ENCODE data around the gene ZNF33B.
"Not testable (repeated sequence)": the region's sequence is repeated elsewhere in the genome, so short reads cannot be mapped to it uniquely, and the experiment has no call there.

The ZNF33B gene

DNA sequence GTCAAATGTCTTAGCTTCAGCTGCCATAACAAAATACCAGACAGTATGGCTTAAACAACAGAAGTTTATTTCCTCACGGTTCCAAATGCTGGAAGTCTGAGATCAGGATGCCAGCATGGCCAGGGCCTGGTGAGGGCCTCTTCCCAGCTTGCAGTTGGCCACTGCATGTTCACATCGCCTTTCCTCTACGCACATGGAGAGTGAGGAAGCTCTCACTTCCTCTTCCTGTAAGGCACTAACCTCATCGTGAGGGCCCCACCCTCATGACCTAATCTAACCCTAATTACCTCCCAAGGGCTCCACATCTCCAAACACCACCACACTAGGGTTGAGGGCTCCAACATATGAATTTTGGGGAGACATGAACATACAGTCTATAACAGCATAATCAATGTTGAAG is 14.4 kb downstream of the ZNF33B start:
- no peak overlapping the region for H3K4me3 ChIP-seq
- H3K27ac ChIP-seq, result no peak overlapping the region

DNA sequence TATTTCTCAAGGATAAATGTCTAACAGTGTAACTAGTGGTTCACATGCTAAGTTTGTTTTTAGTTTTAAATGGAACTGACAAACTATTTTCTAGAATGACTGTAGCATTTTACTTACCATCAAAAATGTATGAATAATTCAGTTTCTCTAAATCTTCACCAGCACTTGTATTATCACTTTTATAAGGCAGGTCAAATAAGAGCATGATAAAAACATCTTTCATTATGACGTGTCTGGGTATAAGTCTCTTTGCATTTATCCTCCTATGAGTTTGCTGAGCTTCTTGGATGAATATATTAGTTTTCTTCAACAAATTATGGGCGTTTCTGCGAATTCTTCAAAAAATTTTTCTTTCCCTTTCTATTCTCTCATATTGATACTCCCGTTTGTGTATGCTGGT is 19.9 kb downstream of the ZNF33B start:
- no peak overlapping the region for H3K4me3 ChIP-seq
- H3K27ac ChIP-seq, result no peak overlapping the region

DNA sequence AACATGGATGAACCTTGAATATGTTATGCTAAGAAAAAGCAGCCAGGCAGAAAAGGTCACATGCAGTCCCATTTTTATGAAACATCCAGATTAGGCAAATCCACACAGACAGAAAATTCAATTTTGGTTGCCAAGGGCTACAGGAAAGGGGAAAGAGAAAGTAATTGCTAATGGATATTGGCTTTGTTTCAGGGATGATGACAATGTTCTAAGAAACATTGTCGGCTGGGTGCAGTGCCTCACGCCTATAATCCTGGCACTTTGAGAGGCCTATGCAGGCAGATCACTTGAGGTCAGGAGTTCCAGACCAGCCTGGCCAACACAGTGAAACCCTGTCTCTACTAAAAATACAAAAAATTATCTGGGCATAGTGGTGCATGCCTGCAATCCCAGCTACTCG is 23.0 kb downstream of the ZNF33B start:
- no peak overlapping the region for H3K27ac ChIP-seq
- H3K4me3 ChIP-seq, result no peak overlapping the region

DNA sequence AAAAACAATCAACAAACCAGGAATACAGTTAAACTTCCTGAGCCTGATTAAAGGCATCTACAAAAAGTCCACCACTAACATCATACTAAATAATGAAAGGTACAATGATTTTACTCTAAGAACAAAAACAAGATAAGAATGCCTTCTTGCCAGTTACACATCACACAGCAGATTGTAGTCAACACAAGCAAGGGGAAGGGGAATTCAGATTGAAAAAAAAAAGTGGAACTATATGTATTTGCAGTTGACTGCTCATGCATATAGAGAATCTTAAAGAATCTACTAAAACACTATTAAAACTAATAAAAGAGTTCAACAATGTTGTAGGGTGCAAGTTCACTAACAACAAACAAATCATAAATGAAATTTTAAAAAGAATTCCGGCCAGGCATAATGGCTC is 28.5 kb downstream of the ZNF33B start:
- H3K4me3 ChIP-seq, result no peak overlapping the region
- H3K27ac ChIP-seq, result no peak overlapping the region

DNA sequence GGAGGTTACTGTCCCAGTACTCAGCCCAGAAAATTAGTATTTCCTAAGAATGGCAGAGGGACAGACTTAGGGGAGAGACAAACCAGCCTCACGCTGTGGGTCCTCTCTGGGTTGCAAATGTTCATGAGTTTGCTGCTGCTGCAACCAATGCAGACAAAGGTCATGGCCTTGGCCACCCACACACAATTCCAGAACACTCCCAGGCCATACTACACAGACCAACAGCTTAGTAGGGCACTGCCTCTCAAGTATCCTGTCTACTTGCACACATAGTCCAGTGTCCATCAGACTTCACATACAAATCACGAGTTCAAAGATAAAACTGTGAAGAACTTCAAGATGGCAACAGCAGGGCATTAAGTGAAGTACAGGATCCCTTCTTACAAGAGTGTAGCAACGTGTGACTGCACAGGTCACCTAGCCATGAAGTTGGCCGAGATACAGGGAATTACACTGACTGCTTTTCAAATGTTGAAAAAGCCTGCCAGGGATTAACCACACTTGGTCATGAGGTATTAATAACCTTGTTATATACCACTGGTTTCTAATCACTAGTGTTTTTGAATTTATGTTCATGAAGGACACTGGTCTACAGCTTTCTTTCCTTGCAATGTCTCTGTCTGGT is 40.0 kb downstream of the ZNF33B start:
- no peak overlapping the region for H3K27ac ChIP-seq
- no peak overlapping the region for H3K4me3 ChIP-seq

DNA sequence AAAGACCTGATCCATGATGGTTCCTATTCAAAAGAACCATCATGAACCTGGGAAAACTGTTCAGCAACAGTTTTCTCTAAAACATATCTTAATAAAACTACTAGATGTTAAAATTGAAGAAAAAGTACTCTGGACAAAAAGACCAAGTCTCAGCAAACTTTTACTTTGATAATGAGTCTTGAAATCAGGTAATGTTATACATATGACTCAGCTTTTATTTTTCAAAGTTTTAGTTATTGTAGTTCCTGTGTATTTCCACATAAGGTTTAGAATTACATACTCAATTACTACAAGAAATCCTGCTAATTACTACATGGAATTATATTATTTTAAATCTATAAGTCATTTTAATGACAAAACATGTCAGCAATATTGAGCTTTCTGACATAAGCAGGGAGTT is 42.2 kb downstream of the ZNF33B start:
- no peak overlapping the region for H3K4me3 ChIP-seq

DNA sequence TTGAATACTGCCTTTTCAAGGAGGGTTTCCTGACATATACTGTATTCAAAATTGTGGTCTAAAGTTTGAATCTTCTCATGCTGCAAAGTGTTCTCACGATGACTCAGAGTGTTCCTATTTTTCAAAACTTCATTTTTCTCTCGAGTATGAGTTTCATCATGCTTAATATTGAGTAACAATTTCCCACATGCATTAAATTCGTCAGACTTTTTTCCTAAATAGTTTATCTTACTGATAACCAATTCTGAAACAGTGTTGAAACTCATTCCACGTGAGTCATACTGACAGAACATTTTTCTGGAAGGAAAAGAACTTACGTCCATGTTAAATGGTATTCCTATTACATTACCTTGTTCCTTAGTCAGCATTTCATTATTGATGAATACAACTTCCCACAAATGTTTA is 44.1 kb downstream of the ZNF33B start:
- Histone ChIP-seq H3K27ac (no peak overlapping the region), H3K4me3 (no peak overlapping the region)

More for the DNA sequence above, 42.2 kb downstream of the ZNF33B start:
- H3K27ac ChIP-seq, result no peak overlapping the region

DNA sequence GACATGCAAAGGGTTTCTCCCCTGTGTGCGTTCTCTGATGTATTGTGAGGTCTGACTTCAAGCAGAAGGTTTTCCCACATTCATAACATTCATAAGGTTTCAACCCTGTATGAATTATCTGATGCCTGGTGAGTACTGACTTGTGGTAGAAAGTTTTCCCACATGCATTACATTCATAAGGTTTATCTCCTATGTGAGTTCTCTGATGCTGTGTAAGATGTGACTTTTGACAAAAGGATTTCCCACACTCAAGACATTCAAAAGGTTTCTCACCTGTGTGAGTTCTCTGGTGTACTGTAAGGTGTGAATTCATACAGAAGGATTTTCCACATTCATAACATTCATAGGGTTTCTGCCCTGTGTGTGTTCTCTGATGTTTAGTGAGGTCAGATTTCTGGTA is 45.1 kb downstream of the ZNF33B start:
- no peak overlapping the region for H3K27ac ChIP-seq
- H3K4me3 ChIP-seq, result no peak overlapping the region

DNA sequence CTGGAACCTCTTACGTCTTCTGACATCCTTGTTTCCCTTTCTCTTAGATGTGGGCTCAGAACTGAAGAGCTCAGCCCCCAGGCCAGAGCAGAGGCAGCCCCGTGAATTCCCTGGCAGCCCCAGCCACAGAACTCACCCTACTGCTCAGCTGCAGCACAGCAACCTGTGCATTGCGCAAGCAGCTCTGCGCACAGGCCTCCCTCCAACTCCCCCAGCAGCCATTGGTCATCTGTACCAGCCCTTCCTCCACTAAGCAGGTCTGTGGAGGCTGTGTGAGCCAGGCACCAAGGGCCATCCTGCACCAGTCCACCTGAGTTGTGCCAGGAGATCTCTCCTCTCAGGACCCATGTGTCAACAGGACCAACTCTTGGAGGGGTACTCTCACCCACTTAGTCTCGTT is 54.5 kb downstream of the ZNF33B start:
- Histone ChIP-seq H3K4me3 (no peak overlapping the region), H3K27ac (no peak overlapping the region)

DNA sequence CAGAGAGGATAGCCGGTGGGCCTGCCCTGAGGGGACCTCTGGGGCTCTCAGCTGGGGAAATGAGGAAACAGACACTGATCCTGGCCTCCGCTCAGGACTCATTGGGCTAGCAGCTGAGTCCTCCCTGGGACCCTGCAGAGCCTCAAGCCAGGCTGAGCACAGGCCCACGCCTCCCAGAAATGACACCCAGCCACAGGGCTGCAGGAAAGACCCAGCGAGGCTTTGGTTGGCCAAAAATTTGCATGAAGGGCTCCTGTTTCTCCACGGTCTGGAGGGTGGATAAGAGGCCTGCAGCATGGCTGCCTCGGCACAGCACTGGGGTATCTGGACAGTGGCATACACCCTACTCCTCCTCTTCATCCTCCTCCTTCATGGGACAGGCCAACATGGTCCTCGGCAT is 60.4 kb downstream of the ZNF33B start:
- Histone ChIP-seq H3K27ac (no peak overlapping the region), H3K4me3 (no peak overlapping the region)

DNA sequence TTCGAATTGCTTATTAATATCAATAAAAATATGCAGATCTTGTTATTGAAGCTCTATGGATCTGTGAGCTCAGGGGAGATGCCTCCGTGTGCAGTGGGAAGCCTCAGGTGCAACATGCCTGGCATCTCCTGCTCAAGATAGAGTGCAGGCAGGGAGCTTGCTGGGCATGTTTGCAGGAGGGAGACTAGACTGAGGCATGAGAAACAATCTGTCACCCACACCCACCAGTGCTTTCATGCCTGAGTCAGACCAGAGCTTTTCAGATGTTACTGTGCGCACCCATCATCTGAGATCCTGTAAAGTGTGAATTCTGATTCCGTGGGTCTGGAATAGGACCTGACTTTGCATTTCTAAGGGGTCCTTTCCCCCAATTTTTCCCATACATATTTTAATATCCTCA is 62.0 kb downstream of the ZNF33B start:
- H3K4me3 ChIP-seq, result no peak overlapping the region
- no peak overlapping the region for H3K27ac ChIP-seq

DNA sequence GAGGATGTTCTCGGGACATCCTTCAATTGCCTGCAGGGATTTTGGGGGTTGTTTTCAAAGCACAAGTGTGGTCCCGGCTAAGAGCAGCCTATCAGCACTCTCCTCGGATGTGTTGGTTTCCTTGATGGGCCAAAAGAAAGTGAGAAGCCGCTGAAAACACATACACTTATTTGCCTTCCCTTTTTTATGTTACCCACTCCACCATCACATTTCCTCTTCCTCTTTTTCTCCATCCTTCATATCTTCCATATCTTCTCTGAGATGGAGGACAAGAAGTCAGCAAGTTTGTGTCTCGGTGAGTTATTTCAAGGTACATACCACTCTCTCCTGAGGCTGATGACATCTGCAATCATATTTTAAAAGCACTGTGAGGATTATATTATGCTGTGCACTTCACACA is 64.0 kb downstream of the ZNF33B start:
- Histone ChIP-seq H3K27ac (no peak overlapping the region), H3K4me3 (no peak overlapping the region)

DNA sequence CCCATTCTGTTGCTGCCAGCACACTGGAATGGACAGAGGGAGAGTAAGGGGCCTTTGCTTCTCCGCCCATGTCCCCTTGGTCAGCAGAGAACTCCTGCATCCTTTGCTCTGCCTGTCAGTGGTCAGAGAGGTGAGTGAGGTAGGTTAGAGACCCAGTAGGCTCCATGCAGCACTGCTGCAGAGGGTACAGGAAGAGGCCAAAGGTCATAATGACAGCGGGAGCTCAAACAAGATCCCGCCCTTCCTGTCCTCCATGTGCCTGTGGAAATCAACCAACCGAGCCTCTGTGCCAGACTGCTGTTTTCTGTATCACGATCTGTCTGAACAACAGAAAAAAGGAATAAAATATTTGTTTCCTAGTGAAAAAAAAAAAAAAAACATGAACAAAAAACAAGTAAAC is 81.4 kb downstream of the ZNF33B start:
- H3K27ac ChIP-seq, result no peak overlapping the region
- no peak overlapping the region for H3K4me3 ChIP-seq

DNA sequence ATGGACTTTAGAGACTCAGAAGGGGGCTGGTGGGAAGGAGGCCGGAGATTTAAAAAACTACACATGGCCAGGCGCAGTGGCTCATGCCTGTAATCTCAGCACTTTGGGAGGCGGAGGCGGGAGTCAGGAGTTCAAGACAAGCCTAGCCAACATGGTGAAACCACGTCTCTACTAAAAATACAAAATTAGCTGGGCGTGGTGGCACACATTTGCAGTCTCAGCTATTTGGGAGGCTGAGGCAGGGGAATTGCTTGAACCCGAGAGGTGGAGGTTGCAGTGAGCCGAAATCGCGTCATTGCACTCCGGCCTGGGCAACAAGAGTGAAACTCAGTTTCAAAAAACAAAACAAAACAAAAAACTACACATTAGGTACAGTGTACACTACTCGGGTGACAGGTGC is 84.8 kb downstream of the ZNF33B start:
- H3K4me3 ChIP-seq, result peak overlapping the region in 2 of 7 experiments; percentile 83 to 86
- H3K27ac ChIP-seq, result not testable (repeated sequence)

DNA sequence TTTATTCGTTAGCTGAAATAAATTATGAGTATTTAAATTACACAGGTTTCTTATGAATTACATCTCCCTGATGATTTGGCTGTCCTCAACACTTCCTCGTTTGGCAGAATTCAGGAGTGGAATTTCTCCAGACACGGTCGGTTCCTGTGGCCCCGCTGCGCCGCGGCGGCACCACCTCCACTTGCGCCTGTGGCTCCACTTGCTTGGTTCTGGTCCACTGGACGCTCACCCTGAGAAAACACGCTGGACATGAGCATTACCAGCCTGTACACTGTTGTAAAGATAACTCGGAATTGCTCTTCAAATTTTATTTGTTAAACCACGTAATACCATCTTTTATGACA is 85.3 kb downstream of the ZNF33B start:
- Histone ChIP-seq H3K27ac (peak overlapping the region in 7 of 21 experiments; percentile 11 to 87 (median 59)), H3K4me3 (peak overlapping the region; percentile 58 to 86 (median 80))

DNA sequence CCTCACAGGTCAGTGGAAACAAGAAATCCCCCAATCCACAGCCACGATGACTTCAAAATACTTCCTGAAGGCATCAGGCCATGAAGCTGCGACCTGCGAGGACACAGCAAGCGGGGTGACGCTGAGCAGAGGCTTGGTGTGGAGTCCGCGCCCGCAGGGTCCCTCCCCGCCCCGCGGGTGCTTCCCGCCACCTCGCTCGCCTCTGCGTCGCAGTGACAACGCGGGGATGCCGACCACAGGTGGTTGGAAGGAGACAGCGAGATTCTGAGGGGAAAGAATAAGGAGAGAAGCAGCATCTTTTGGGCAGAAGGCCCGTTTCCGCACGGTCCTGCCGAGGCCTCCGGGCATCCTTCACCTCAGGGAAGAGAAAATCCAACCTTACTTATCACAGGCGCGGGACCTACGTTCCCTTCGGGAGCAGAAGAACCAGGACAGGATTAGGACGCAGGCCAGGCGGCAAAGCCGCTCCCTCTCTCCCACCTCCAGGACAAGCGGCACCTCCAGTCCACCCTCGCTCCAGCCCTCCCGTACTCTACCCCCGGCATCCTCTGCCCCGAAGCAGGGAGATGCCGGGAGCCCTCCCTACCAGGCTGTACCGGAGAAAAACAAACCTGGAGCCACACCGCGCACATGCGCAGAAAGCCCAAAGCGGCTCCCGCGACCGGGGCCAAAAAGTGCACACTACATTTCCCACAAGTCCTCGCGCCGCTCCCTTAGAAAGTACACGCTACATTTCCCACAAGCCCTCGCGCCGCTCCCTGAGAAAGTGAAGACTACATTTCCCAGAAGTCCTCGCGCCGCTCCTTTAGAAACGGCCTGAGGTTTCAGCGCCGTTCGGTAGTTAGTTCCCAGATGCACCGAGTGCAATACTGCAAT is 85.9 kb downstream of the ZNF33B start:
- Histone ChIP-seq H3K4me3 (peak overlapping the region; percentile 58 to 86 (median 80)), H3K27ac (peak overlapping the region in 19 of 21 experiments; percentile 34 to 87 (median 72))

DNA sequence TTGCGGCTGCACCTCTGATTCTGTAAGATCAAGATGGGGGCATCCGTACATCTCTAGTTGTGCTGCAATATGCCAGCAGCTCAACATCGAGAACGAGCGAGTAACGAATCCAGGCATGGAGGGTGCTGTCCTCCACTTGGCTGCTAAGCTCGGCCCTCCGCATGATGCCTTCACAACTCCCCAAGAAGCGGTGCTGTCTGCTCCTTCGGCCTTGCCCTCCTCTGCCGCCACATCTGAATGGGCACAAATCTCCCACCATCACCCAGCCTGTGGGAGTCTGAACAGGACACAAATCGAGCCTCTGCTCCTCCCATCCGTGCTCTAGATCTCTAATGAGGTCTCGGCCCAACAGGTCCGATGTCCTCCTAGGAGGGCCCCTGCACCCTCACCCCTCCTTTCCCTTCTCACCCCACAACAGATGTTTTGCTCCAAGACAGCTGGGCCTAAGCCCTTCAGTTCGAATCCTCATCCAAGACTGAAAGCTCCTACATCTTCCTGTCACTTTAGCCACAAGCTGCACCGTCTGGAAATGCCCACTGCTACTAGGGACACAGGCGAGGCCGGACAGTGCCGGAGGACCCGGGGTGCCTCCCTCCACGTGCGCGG is 86.7 kb downstream of the ZNF33B start:
- peak overlapping the region; percentile 58 to 86 (median 80) for H3K4me3 ChIP-seq
- H3K27ac ChIP-seq, result peak overlapping the region in 17 of 21 experiments; percentile 34 to 87 (median 73)

DNA sequence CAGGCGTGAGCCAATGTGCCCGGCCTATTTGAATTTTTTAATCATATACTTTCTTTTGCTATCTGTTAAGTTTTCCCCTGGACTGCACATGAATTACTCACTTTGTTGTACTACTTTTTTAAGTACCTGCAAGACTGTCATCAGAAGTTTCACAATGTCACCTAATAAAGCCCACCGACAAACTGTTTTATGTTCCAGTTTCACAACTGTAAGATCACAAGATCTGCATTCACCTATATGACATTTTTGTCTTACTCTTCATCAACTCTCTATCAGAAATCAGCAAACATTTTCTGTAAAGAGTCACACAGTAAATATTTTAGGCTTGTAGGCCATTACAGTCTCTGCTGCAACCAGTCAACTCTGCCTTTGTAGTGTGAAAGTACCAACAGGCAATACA is 88.5 kb downstream of the ZNF33B start:
- Histone ChIP-seq H3K4me3 (no peak overlapping the region), H3K27ac (no peak overlapping the region)

DNA sequence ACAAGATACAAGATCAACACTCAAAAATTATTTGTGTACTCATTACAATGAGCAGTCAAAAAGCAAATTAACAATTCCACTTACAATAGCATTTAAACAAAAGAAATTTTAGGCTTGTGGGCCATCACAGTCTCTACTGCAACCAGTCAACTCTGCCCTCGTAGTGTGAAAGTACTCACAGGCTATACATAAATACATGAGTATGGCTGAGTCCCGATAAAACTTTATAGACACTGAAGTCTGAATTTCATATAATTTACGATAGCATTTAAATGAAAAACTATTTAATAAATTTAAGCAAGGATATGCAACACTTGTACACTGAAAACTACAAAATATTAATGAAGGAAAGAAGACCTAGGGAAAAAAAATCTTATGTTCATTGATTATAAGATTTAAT is 90.1 kb downstream of the ZNF33B start:
- no peak overlapping the region for H3K4me3 ChIP-seq

DNA sequence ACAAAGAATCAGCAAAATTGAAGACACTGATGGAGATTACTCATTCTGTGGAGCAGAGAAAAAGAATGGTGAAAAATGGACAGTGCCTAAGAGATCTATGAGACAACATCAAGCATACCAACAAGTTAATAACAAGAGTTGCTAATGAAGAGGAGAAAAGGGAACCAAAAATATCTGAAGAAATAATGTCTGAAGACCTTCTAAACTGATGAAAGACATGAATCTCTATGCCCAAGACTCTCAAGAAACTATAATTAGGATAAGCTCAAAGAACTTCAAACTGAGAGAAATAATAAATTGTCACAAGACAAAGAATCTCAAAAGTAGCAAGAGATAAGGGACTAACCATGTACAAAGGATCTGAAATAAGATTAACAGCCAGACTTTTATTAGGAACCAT is 93.4 kb downstream of the ZNF33B start:
- Histone ChIP-seq H3K4me3 (no peak overlapping the region), H3K27ac (no peak overlapping the region)

More for the DNA sequence above, 90.1 kb downstream of the ZNF33B start:
- no peak overlapping the region for H3K27ac ChIP-seq

DNA sequence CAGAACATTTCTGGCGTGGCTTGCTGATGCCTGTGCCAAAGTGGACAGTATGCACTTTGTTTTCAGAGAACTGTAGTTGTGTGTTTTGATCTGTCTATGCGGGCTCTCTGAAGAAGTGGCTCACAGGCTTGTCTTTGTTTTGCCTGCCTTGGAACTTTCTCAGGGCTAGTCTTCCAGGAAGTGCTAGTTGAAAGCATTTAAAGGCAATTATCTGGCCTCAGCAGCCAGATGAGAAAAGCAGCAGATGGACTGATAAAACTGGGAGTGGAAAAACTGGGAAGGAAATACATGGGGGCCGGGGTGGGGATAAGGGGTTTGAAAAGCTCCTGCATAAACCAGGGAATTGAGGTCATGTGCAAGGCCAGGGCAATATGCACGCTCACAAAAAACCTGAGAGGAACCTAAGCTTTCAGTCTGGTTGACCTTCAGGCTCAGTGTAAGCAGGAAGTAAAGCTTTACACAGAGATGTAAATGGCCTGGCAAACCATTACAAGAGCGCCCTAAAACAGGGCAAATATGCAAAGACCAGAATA is 94.5 kb downstream of the ZNF33B start:
- no peak overlapping the region for H3K4me3 ChIP-seq

More for the DNA sequence above, 94.5 kb downstream of the ZNF33B start:
- no peak overlapping the region for H3K27ac ChIP-seq
